Measurements from ENCODE around the gene NFATC2.

- TF ChIP-seq CTCF (IDR thresholded peaks at IDR 0.05 in 4 of 5, conservative IDR thresholded peaks at IDR 0.05 in 1 of 5) (no peak), POLR2A (IDR thresholded peaks at IDR 0.05) (no peak)
Measured at GRCh38 chr20:51388227-51388626, 154.3 kb downstream of the NFATC2 start.
